HG02798 (cell line): ENCODE data around the gene RIPOR3.
"Not testable (repeated sequence)": the region's sequence is repeated elsewhere in the genome, so short reads cannot be mapped to it uniquely, and the experiment has no call there.

Source experiments
- ATAC-seq: cut with Tn5 transposase; IDR thresholded peaks from one replicate; pipeline ENCODE4 v1.9.1; 2021; ENCODE audit warnings: mild to moderate bottlenecking; ENCODE audit not compliant: unreplicated experiment, poor library complexity

The RIPOR3 gene

DNA sequence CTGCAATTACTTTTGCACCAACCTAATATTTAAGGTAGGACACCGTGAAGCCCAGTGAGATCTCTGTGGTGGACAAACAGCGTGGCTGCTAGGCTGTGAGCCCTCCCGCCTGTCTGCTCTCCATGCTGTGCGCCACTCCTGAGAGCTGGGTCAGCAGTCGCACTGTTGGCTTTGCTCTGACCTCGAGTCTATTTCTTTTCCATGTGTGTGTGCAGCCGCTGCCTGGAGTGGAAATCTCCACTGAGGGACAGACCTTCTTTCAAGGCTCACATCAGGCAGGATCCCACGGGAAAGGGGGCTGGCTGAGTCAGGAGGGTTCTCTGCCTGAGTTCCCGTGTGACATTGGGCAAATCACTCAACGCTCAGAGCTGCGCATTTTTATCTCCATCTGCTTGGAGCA lies 27.1 kb downstream of the RIPOR3 start:
- ATAC-seq, result no peak

DNA sequence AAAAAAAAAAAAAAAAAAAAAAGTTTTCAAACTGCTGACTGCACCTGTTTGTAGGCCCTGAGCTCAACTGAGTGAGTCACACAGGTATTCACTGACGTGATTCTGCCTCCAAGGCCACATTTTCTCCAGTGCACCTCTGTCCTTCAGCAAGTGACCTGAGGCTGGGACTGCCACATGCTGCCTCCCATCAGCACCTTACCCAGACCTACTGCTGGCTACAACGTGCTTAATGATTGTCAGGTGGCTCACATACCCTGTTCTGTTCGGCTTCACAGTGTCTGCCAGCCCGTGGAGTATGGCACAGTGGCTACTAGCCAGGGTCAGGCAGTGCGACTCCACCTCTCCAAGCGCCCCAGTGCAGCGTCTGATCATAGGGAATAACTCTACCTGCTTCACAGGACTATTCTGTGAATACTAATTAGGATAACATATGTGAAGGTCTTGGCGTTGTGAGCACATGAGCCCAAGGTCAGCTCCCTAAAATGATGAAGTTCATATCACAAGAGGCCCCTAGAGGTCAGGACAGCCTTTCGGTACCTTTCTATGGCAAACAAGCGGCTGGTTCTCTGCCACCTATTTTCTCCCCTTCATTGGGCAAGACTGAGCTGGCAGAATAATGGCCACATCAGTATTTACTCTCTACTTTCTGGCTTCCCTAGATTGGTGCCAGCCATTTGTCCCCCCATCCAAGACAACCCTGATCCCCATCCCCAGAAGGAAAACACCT lies 28.1 kb downstream of the RIPOR3 start:
- ATAC-seq, result no peak

DNA sequence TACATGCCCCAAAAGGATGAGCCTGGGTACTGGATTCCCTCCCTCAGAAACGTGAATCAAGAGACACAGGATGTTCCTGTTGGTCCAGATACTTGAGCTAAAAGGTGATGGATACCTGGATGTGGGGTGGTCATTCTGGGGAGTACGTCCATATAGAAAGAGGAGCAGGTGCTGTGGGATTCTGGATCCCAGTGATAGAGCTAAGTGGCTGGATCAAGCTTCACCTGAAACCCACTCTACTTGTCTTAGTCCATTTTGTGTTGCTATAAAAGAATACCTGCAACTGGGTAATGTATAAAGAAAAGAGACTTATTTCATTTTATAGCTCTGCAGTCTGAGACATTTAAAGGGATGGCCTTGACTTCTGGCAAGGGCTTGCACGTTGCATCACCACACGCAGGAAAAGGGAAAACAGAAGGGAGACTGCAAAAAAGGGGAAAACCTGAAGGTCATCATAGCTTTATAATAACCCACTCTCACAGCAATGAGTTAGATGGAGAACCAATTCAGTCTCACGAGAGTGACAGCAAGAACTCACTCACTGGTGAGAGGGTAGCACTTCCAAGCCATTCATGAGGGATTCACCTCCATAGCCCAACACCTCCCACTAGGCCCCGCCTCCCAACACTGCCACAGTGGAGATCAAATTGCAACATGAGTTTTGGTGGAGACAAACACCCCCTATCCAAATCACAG lies 31.2 kb downstream of the RIPOR3 start:
- no peak for ATAC-seq

DNA sequence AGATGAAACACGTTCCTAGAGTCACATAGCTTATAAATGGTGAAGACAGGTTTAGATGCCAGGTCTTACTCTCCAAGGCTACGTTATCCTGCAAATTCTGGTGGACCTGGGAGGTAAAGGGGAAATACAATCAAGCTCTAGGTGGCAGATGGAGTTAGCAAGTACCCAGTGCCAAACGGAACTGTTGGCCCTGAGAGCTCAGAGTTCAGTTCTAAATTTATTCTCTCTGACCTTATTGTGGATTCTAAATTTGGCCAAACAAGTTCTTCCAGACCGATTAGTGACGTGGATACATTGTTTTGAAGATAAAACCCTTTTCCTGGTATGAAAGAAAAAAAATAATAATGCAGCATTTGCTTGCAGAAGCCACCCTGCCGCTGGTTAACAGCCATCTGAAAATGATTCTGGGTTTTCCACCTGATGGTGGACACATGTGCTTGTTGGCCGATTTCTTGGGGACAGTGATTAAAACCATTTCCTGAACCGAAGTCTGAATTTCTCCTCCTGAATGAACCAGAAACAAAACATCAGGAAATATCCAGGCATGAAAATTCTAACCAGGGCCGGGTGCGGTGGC lies 32.5 kb downstream of the RIPOR3 start:
- ATAC-seq, result no peak

DNA sequence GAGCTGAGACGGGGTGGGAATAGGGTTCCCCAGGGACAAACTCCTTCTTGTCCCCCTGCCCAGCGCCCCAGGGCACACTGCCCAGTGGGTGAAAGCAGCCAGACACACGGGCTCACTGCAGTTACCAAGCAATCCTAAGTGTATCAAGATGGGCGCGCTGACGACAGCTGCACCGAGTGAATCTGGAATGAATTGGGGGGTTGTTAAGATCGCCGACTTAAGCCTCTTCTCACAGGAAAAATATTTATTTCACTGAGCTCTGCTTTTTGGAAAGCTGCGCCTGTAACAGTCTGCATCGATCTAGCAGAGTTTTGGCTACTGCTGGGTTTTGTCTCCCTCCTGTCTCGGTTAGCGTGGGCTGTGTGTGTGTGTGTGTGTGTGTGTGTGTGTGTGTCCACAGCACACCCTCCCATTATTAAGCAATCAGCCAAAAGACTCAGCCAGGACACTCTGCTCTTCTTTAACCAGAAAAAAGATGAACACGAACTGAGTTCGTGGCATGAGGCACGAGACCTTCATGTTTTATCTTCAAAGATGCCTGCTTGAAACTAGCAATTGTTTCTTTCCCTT lies 35.9 kb downstream of the RIPOR3 start:
- ATAC-seq, result no peak

DNA sequence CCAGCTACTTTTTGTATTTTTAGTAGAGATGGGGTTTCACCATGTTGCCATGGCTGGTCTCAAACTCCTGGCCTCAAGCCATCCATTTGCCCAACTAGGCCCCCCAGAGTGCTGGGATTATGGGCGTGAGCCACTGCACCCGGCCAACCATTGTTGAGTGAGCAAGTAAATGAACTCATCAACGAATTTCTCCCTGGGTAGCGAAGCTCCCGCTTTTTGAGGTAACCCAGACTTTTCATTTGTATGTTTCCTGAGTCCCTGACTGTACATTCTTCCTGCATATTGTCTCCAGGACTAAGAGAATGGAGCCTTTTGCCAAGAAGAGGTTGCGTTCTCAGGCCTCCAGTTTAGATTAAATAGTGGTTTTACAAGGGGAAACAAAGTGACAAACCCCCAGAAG lies 36.4 kb downstream of the RIPOR3 start:
- ATAC-seq, result no peak

DNA sequence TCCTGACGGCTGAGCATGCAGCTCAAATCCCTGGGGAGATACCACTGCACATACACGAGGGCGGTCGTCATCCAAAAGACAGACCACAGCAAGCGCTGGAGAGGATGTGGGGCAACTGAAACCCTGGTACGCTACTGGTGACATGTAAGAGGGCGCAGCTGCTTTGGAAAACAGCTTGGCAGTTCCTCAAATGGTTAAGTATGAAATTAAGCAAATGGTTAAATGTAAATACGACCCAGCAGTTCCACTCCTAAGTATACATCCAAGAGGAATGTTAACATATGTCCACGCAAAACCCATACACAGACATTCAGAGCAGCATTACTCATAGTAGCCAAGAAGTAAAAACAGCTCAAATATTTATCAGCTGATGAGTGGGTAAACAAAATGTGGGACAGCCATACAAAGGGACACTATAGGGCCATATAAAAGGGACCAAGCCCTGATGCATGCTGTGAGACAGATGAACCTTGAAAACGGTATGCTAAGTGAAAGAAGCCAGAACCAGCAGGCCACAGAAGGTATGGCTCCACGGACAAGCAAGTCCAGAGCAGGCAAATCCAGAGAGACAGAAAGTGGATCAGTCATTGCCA lies 38.5 kb downstream of the RIPOR3 start:
- ATAC-seq, result no peak

DNA sequence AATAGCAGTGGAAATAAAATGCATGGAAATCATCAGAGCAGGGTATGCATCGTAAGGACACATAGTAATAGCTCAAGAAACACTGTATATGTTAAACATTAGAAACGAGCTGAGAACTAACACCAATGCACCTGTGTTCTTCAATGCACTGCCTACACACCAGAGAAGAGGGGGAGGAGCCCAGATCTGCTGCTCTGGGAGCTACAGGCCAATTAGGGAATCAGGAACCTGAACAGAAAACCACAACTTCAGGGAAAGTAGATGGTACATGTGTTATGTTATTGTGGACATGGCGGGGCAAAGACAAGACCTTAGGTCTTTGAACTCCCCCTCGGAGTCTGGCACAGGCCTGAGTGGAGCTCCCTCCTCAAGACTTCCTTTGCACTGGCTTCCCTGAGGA lies 39.7 kb downstream of the RIPOR3 start:
- no peak for ATAC-seq

DNA sequence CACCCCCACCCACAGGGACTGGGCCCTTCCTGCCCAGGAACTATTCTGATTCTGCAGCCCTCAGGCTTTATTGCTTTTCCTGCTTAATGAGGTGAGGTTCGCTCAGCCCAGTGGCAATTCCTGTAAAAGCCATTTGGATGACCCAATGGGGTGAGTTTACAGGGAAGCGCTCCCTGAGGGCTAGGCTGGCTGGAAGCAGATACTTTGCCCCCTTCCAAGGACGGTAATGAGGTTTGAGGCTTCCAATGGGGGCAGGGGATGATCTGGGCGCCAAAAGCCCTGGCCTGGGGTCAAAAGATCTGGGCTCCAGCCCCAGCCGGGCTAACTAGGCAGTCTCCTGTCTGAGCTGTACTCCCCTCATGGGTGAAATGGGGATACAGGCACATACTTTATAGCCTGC lies 41.8 kb downstream of the RIPOR3 start:
- no peak for ATAC-seq

DNA sequence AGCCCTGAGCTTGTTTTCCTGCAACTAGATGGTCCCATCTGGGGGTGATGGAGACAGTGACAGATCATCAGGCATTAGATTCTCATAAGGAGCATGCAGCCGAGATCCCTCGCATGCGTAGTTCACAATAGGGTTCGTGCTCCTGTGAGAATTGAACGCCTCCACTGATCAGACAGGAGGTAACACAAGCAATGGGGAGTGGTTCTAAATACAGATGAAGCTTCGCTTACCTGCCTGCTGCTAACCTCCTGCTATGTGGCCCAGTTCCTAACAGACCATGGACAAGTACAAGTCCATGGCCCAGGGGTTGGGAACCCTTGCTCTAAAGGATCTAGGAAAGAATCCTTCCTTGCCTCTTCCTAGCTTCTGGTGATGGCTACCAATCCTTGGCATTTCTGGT lies 42.7 kb downstream of the RIPOR3 start:
- ATAC-seq, result no peak

DNA sequence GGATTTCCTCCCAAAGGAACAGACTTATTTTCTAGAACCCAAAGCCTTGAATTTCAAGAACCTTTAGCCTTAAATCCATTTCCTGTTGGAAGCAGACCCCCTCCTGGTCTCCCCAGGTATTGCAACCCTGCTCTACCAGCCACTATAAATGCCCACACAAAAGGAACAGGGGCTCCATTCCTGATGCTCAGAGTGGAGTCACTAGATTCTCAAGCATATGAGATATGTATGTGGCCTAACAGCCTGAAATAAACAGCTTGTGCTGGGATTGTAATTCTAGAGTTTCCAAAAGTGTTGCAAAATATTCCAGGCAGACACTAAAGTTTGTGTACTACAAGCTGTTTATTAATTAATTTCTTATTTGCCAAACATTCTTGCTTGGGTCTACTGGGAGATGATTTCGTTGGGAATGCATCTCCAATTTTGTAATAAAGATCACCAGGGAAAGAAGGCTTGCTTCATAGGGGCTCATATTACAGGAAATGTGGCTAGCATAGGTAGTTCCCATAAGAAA lies 44.8 kb downstream of the RIPOR3 start:
- no peak for ATAC-seq

DNA sequence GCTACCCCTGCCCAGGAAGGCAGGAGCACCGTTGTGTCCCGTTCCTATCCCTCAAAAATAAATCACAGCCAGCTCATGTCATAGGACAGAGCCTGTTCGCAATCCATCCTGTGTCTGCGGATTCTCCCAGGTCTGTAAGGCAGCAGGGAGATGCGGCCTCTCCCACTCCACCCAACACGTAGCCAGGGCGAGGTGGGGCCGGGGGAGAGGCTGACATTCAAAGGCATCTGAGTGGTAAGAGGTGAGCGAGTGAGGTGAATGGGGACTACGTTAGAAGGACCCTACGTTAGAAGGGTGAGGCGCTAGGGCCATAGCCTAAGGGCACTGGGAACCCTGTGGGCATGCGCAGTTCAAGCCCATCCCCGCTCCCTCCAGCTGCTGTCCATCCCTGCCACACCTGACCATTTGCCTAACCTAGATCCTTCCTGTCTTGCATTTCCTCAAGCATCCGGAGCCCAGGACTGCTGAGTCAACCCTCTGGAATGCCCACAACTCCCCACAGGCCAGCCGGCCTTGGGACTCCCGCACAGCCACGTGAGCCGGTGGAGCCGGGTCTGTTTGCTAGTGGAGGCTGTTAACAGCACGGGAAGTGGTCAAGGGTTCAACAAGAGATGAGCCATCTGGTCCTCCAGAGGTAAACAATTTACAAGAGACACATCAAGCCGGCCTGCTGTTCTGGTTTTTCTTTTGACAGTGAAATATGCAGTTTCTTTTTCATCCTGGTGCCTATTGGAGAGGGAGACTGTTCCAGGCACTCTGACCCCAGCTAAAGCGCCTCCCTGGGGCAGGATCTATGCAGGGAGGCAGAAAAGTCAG lies 45.9 kb downstream of the RIPOR3 start:
- no peak for ATAC-seq

DNA sequence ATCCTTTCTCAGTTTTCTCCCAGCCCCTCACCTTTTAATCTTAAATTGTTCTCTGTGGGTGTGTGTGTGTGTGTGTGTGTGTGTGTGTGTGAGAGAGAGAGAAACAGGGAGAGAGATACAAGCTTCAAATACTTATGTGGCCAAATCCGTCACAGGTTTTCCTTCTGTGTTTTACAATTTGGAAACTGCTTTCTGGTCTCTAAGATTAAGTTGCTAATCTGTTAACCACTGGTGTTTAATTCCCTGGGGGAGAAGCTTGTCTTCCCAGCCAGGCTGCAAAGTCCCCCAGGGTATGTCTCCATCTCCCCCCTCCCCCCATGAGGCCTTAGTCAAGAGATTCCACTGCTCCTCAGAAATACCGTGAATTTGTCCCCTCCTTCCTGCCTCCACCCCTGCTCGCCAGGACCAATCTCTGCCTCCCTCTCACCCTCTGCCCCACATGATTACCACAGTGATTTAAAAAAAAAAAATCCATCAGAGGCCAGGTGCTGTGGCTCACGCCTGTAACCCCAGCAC lies 49.0 kb downstream of the RIPOR3 start:
- ATAC-seq, result no peak

DNA sequence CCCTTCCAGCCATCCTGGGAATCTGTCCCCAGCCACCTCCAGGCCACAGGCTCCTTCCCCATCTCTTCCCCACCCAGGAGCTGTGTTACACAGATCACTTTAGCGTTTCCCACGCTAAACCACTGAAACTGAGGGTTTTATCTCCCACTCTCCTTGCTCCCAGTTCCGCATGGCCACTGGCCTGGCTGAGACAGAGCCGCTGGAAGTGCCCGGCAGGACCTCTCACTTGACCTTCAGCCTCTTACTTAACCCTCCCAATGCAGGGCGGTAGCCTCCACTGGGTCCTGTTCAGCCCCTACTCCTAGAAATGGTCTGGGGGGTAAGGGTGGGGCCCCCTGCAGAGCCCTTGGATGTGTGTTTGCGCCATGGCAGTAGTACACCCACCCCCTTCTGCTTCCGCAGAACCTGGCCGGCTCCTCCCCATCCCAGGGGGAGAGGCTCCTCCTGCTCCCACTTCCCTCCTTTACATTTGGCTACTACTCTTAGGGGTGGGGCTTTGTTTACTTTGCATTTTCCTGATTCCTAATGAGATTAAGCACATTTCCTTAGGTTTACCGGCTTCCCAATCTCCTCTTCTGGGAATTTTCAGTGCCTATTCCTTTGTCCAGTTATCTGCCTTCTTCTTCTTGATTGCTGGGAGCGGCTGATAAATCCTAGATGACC lies 49.6 kb downstream of the RIPOR3 start:
- ATAC-seq, result not testable (repeated sequence)

DNA sequence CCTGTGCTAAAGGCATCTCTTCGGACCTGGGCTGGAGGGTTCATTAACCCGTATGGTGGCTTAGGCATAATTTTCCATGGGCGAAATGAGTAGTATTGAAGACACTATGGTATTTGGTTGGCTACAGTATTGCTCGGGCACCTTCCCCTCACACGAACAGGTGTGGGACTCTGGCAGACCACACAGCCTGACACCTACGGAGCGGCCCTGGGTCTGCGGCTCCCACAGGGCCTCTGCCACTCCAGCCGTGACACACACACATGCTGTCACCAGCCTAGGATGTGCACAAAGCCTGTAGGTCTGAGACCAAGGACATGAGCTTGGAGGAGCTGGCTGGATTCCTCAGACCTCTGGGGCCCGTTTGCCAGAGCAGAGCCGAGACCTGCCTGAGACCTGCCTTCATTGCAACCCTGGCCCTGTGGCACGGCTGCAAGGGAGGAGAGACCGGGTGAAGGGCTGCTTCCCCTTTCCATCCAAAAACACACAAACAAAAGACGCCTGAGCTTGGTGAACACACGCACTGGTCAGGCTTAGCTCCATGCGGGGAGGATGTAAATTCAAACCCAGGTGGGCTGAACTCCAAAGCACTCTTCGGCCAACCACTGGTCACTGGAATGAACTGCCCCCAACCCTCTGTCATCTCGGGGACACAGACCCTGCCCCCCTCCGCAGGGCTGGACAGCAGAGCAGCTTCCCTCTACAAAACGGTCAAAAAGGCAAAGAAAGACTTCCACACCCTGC lies 51.2 kb downstream of the RIPOR3 start:
- not testable (repeated sequence) for ATAC-seq

DNA sequence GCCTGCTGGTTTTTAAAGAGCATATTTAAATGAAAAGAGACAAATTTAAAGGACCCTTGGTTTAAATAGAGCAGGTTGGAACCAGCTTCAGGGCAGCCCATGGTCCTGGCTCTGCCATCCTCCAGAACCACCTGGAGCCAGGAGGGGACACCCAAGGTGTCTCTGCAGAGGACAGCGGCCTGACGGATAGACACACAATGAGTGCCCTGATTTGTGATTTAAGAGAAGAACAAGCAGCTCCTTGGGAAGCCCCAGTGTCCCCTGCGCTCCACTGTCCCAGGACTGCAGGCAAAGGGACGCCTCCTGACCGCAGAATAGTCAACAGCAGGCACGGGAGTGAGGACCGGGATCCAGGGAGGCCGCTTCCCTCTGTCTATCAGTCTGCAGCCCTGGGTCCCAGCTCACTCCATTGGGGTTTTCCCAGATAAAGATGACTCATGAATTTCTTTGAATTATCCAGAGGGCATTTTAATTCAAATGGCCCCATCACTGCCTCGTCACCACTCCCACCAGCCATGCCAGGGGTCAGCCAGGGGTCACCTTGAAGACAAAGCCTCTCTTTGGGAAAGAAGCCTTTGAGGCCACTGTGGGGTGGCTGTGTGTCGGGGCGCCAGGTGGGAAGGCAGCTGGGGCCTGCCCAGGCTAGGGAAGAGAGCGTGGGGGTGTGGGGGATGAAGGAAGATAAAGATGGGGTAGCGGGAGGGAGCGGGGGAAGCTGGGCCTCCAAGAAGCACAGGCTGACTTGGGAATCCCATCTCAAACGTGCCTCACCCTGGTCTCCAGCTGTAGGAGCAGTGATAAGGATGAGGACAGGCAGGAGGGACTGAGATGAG lies 53.1 kb downstream of the RIPOR3 start:
- not testable (repeated sequence) for ATAC-seq

DNA sequence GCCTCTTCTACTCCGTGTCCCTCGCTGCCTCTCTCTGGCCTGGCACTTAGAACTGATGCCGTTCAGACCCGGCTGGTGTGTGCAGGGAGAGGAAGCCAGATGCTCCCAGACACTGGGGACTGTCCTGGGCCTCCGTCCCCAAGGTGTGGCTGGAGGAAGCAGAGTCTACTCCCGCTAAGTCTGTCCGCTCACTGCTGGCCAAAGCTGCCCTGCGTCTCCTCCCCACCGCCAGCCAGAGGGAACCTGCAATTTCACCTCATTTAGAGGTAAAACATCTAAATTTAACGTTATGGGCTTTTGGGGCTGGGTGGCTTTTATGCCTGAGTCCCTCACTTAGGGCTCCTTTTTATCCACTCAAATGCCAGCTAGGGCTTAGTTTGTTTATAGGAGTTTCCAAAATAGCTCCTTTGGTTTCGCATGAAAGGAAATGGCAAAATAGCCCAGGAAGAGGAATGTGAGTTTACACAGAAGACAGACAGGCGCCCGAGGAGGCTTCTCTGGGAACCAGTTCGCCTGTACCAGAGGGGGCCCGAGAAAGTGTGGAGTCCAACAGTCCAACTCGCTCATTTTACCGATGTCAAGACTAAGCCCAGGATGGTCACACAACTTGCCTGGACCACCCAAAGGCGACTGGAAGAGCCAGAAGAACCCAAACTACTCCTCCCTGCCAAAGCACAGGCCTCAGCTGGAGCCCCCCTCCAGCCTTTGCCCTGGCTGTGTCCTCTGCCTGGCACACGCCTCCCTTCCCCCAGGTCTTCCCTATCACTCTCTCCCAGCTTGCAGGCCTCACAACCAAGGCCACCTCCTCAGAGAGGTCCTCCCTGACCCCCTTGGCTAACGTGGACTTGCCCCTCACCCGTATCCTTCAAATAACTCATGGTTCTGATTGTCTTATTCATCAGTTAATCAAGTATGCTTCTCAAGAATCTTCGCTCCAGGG lies 54.5 kb downstream of the RIPOR3 start:
- no peak for ATAC-seq
